Amniotic epithelial cell (primary cell): ENCODE results near the gene FBXL5.

Experiments
- DNase-seq: peaks from one replicate; pipeline ENCODE4 v3.0.0-alpha.2; 2010; ENCODE audit warnings: low read depth

The FBXL5 gene, protein sequence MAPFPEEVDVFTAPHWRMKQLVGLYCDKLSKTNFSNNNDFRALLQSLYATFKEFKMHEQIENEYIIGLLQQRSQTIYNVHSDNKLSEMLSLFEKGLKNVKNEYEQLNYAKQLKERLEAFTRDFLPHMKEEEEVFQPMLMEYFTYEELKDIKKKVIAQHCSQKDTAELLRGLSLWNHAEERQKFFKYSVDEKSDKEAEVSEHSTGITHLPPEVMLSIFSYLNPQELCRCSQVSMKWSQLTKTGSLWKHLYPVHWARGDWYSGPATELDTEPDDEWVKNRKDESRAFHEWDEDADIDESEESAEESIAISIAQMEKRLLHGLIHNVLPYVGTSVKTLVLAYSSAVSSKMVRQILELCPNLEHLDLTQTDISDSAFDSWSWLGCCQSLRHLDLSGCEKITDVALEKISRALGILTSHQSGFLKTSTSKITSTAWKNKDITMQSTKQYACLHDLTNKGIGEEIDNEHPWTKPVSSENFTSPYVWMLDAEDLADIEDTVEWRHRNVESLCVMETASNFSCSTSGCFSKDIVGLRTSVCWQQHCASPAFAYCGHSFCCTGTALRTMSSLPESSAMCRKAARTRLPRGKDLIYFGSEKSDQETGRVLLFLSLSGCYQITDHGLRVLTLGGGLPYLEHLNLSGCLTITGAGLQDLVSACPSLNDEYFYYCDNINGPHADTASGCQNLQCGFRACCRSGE

DNA sequence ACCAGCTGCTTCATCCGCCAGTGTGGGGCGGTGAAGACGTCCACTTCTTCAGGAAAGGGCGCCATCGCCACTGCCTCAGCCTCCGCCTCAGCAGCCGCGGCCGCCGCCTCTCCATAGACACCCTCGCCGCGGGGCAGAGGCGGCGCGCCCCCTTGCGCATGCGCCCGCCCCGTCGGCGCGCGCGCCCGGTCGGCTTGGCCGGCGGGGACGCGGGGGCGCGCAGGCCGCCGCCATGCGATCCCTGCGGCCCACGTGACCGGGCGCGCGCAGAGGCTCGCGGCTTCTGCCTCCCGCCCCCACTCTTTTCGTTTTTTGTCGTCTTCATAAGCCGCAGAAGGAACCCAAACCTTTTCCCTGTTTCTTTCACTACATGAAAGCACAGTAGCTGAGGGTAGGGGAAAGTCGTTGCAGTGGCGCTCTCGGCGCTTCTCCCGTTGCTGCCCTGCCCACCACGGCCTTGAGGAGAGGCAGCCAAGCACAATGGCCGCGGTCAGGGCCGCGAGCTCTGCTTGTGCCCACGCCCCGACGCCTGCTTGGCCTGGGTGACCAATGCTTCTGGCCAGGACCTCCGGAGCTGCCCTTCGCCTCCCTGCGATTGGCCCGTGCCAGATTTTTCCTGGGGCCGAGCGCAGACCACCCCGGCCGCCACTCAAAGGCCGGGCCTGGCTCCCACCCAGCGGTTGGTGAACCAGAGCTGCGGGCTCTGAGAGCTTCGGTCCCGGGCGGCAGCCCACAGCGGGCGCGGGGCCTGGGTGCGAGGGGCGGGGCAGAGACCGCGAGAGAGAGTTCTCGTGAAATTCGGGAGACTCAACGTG is at the start of gene FBXL5:
Gene FBXL5, minus strand, starts transcription at position 135 of the 815 bp plus-strand sequence. Its CDS starts 70 bp downstream, at position 65.
- peak; percentile 80 for DNase-seq

DNA sequence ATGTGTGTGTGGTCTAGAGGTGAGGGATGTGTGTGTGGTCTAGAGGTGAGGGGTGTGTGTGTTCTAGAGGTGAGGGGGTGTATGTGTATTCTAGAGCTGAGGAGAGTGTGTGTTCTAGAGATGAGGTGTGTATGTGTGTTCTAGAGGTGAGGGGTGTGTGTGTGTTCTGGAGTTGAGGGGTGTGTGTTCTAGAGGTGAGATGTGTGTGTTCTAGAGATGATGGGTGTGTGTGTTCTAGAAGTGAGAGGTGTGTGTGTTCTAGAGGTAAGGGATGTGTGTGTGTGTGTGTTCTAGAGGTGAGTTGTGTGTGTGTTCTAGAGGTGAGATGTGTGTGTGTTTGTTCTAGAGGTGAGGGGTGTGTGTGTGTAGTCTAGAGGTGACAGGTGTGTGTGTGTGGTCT is 49.0 kb upstream of the FBXL5 start:
- no peak for DNase-seq

DNA sequence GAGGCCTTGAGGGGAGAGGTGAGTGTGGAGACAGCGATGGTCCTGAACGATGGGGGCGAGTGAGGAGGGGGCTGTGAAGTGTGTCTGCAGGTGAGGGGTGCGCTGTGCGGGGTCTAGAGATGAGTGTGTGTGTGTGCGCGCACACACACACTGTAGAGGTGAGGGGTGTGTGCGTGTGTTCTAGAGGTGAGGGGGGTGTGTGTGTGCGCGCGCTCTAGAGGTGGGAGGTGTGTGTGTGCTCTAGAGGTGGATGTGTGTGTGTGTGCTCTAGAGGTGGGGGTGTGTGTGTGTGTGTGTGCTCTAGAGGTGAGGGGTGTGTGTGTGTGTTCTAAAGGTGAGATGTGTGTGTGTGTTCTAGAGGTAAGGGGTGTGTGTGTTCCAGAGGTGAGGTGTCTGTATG is 48.3 kb upstream of the FBXL5 start:
- no peak for DNase-seq

DNA sequence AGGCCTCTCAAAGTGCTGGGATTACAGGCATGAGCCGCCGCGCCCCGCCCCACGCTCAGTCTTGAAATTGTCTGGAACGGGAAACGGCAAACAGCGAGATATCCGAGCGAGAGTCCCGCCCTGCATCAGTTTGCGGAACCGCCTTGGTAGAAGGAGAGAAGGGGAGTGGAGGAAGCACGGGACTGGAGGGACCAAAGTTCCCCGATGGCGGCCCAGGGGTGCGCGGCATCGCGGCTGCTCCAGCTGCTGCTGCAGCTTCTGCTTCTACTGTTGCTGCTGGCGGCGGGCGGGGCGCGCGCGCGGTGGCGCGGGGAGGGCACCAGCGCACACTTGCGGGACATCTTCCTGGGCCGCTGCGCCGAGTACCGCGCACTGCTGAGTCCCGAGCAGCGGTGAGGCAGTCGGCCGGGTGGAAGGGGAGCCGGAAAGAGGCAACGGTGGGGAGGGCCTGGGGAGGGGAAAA is 47.8 kb upstream of the FBXL5 start, which contains the start of gene BST1:
Gene BST1, plus strand, starts transcription at position 125 of the 463 bp plus-strand sequence. Its CDS starts 80 bp downstream, at position 205.
- DNase-seq: peak; percentile 62

DNA sequence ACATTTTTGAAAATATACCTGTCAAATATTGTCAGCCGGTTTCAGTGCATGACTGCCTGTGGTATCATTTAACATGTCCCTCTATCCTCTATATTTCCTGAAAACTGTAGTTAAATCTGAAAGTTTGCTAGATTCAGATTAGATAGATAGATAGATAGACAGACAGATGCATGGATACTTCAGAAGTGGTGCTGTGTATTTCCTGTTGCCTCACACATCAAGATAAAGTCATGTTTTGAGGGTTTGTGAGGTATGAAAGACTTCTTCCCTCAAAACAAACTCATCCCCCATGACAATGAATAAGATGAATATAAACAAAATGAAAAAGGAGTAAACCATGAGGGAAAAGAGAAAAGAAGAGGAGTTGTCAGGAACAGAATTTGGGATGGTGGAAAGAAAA is 41.7 kb upstream of the FBXL5 start:
- DNase-seq: peak; percentile 46

DNA sequence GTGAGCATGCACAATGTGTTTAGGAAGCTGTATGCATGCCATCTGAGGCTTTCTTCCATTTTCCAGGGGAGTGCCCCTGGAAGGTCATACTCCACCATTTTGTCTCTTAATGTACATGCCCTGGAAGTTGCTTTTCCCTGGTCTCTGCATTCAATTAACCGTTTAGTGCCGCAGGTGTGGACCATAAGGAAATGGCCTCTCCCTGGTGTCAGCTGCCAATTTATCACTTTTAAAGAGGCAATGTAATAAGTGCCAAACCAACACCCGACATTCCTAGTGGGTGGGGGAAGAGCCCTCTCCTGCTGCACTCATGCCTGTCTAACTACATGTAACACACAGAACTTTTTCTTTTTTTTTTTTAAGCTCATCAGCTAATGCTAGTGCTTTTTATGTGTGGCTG is 40.6 kb upstream of the FBXL5 start:
- no peak for DNase-seq

DNA sequence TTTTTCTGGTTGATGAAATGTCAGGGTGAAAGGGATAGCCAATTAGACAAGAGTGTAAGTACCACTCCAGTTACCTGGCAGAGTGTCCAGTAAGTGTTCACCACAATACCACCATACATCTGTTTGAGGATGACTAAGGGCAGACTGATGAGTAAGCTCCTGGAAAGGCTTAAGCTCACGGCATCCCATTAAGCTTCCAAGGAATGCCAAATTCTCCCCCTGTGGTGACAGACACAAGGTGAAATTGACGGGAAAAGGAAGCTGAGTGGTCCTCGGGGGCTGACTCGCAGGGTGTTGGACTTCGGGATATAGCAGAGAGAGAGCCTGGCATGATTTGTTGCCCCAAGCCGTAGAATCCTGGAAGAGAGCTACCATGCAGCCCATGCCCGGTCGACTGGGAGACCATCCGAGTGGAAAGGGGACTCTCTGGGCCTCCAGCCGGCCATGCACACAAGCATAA is 40.1 kb upstream of the FBXL5 start:
- DNase-seq: peak; percentile 97

DNA sequence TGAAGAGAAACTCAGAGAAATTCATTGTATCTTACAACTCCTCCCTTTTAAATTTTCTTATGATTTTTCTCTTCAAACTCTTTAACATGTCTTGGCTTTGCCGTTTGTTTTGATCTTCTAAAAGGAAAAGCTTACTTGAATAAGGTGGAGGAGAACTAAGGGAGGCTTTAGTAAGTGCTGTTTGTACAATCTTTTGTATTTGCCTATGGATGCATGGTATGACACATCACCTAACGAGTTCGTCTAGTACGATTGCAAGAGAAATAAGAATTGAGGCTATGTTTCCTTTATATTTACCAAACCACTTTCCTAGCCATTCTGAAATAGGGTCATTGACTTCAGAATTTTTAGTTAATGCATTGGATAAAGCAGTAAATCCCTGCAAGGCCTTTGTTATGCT is 39.3 kb upstream of the FBXL5 start:
- DNase-seq: no peak

DNA sequence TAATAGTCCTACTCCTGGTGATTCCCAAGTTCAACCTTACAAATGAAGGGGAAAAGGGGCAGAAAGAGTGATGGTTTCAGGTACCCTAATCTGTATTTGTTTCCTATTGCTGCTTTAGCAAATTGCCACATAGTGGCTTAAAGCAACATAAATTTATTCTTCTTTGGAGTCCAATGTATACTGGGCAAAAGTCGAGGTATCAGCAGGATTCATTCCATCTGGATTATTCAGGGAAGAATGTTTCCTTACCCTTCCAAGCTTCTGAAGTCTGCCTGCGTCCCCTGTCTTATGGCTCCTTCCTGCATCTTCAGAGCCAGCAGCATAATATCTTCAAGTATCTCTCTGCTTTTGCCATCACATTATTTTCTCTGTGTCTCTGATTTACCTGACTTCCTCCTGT is 37.4 kb upstream of the FBXL5 start:
- no peak for DNase-seq

DNA sequence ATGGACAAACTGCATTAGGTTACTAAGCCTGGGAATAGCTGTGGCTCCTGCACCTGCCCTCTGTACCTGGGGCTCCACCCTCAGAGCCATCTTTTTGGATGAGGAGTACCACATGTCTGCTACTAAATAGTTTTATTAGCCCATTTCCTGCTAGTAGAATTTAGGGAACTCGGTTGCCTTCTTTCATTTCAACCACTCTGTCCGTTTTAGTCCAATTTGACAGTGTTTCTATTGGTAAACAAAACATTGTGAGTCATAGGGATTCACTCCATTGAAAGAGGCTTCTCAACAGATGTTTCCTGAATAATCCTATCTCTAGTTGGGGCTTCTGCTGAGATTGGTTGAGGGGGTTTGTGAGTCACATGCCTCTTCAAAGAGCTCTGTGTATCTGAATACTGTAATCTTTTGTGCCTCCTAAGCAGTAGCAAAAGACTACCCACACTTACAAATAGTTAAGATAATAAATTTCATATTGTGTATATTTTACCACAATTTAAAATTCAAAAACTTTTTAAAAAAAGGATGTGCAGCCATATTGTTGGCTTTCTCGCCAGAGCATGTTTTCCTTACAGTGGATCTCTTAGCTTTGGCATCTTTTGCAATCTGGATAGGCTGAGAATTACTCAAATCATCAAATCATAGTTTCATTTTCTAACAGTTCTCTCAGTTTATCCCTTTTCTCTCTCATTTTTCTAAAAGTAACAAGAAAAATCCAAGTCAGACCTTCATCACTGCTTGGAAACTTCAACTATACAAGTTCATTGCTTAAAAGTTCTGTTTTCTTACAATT is 36.4 kb upstream of the FBXL5 start:
- DNase-seq: peak; percentile 88

DNA sequence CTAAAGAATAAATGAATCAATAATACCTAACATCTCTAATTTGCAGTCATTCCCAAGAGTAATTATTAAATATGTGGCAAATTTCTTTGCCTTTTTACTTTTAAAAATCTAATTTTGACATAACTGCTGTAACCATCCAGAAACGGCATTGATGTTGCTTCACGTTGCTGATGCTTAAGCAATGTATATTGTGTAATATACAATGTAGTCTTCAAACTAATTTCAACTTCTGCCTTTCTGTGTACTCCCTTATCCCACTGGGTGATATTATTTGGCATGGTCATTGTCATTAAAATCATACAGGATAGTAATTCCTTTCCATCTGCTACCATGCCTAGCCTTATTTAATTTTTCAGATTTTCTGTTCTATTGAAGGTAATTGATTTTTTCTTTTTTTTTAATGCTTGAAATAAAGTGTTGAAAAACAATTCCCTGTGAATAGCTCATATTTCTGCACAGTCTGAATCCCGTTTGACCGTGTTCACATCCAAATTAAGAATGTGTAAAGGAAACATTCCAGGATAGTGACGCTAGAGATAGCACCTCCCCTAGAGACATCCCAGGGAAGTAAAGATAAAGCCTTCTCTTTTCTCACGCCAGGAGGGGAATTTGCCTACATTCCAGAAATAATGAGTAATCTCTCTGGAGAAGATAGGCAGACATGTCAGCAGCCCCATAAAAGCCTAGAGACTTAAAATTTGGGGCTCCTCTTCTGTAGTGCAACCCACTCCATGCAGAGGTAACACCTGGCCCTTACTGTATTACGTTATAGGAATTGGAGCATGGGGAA is 35.1 kb upstream of the FBXL5 start:
- DNase-seq: peak; percentile 95

DNA sequence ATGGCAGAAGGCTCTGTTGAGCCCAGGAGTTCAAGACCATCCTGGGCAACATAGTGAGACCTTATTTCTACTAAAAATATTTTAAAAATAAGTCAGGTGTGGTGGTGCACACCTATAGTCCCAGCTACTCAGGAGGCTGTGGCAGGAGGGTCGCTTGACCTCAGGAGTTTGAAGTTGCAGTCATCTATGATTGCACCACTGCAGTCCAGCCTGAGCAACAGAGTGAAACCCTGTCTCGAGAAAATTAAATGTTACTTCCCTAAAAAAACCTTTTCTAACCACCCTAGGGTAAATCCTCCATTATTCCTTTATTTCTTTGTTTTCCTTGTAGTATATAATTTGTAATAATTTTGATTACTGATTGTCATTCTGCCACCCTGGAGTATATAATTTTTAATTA is 34.4 kb upstream of the FBXL5 start:
- peak; percentile 61 for DNase-seq

DNA sequence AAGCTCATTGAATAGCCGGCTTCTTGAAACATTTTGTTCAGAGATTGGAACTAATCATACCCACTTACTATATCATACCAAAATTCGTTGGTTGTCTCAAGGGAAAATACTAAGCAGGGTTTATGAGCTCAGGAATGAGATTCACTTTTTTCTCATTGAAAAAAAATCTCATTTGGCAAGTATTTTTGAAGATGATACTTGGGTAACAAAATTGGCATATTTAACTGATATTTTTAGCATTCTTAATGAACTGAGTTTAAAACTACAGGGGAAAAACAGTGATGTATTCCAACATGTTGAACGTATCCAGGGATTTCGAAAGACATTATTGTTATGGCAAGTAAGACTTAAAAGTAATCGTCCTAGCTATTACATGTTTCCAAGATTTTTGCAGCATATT is 32.9 kb upstream of the FBXL5 start:
- DNase-seq: no peak

DNA sequence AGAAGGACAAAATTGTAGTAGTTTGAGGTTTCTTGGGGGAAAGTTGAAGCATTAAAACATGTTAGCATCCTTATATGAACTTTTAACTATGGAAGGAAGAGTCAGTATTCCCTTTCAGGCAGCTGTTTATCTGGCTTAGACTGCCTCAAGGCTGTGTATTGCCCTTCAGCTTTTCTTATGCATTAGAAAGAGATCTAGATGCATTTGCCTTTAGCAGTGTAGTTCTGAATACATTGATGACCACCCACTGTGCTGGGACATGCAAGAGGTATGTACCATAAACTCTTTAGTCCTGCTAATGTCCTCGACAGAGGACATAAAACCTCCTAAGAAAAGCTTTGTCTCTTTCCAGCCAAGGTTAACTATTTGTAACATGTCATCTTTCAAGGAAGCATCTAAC is 29.3 kb upstream of the FBXL5 start:
- DNase-seq: no peak

DNA sequence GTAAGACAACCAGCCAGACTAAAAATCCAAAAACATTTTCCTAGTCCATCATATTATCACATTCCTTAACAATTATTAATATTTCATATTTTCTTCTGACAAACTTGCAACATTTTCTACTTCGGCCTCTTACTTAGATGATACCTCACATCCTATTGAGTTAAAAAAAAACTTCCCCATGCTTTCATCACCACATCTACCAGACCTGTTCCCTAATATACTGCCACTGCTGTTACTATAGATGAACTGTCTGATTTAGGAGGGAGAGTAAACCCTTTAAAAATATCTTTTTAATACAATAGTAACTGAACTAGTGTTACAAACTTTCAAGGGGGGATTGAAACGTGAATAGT is 28.0 kb upstream of the FBXL5 start:
- peak; percentile 53 for DNase-seq

DNA sequence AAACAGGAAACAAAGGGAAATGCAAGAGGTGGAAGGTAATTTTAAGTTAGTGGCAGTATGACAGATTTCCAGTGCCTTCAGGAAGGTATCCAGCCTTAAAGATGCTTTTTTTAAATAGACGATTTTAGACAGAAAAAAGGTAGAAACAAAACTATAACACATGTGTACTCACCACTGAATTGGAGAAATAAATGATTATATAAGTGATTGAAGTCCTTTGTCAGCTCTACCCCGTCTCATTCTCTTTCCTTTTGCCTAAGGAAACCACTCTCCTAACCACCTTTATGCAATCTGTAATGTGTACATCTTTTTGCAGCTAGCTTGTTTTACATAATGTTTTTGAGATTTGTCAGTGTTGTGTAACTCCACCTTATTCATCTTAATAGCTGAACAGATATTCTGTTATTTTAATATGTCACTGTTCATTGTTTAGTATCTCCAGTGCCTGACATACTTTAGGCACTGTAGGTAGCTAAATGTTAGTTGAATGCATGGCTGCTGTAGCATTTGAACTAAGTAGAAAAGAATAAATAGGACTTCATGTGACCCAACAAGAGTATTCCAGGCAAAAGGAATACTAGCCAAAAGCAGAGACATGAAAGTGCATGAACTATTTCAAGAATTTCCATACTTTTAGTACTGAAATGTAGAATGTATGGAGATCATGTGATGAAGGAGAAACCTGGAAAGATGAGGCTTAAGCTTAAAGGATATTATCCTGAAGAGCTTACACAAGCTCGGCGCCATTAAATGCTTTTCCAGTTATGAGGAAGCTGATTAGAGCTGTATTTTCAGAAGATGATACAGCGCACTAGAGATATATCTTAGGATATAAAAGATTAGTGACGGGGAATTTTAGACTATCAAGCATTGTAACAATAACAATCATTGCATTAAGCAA is 27.3 kb upstream of the FBXL5 start:
- DNase-seq: peak; percentile 70

DNA sequence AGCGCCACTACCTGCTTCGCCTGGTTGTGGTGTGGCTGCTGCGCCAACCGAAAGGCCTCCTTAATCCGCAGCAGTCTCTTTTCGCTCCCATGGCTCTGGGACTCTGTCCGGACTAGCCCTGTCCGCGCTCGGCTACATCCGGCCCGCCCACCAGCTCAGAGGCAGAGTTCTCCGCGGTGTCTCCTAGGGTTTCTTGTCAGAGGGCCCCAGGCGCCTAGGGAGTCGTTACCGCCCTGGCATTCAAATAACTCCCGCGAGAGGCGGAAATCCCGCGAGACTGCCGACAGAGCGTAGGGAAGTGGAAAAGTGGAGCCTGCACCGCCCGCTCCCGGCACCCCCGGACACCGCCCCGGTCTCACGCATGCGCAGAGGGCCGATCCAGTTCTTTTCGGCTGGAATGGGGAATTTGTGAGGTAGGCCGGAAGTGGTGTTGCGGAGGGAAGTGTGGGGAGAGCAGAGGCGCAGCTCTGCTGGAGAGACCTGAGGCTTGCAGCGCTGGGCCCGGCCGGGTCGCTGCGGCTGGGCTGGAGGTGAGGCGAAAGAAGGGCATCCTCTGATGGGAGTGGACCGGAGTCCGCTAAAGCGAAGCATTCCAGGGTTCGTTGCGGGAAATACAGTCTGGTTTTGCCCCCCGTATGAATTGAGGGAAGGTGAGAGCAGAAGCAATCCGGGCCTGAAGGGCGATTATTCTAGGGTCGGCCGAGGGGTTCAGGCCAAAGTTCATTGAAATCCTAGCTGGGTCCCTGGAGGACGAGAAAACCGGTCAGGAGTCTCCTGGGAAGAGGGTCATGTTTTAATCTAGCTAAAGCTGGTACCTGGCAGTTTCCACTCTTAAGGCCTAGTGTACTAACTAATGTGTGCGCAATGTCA is 26.4 kb upstream of the FBXL5 start, which contains the start of gene FAM200B:
Gene FAM200B, plus strand, starts transcription at position 456 of the 870 bp plus-strand sequence. CDS start 5,151 bp downstream, outside the sequence.
- DNase-seq: peak; percentile 96

DNA sequence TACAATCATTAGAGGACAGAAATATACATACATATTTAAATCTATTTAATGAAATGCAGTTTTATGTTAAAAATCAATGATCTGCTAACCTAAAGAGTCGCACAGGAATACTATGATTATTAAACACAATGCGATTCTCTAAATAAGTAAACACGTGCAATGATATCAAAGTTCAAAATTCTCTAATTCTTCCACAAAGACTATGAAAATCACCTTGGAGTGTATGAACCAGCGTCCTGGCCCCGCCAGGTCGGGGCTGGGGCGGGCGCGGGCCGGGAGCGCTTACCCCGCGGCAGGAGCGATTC is 25.9 kb upstream of the FBXL5 start:
- DNase-seq: no peak

DNA sequence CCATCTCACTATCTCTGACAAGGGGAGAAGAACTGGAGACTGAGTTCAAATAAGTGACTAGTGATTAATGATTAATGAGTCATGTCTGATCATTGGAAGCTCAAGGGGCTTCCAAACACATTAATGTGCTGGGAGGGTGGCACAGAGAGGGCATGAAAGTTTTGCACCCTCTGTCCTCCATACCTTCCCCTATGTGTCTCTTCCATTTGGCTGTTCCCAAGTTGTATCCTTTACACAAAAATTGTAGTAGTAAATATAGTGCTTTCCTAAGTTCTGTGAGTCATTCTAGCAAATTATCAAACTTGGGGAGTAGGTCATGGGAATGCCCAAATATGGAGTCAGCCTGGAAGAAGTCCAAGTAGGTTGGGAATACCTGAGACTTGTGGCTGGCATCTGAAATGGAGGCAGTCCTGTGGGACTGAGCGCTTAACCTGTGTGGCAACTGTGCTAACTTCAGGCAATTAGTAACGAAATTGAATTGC is 22.4 kb upstream of the FBXL5 start:
- peak; percentile 78 for DNase-seq
